GM18511 (cell line): ENCODE data around the gene TMEM170A.

Experiments
- ATAC-seq: cut with Tn5 transposase; IDR thresholded peaks from one replicate; pipeline ENCODE4 v1.9.1; 2021; ENCODE audit warnings: mild to moderate bottlenecking, moderate library complexity; ENCODE audit not compliant: unreplicated experiment

TMEM170A gene

DNA sequence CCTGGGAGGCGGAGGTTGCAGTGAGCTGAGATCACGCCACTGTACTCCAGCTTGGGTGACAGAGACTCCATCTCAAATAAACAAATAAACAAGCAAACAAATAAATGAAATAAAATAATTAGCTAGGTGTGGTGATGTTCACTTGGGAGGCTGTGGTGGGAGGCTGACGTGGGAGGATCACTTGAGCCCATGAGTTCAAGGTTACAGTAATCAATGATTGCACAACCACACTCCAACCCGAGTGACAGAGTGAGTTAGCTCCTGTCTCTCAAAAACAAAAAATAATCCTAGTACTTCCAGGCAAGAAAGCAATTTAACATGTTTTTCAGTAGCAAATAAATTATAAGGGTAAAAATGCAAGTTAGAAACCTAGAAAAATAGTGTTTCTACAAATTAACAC is 57.5 kb downstream of the TMEM170A start:
- ATAC-seq = no peak

DNA sequence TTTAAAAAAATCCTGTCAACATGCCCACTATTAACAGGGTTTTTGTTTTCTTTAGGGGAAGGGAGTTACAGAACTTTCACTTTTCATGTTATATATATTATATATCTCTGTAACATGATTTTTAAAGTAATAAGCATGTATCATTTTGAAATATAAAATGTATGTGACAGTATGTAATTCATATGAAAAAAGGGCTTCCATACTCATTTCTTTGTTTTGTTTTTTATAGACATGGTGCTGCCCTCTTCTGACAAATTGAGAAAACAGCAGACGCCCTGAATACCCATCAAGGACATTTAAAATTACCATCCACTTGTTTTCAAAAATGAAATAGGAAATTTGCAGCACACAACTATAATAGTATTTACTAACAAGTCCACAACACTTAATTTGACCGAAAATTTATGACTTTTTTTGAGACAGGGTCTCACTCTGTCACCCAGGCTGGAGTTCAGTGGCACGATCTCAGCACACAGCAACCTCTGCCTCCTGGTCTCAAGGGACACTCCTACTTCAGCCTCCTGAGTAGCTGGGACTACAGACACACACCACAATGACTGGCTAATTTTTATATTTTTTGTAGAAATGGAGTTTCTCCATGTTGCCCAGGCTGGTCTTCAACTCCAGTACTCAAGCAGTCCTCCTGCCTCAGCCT is 61.5 kb downstream of the TMEM170A start:
- ATAC-seq = no peak

DNA sequence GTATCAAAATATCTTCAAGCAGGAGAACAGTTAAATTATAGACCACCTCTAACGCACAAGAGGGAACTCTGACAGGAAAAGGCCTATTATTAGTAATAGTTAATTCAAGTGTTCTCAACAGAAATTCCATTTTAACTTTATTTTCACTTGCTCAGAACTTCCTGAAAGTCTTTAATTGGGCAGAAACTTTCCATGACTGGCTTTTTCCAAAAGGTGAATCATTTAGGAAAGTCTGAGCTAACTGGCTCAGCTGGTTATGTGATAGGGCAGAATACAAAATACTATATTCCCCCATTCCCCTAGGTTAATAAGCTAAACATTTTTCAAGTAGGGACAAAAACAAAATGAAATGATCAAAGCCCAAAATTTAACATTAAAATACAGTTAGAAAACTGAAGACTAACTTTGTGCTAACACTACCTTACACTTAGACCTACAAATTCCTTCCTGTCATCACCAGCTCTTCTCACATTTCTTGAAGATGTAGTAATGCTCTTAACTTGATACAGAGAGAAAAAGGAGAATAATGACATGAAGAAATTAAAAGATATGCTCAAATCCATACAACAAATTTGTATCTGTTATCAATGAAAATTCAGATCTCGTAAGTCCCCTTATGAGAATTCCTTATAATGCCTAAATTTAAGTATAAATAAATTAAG is 62.2 kb downstream of the TMEM170A start:
- ATAC-seq = no peak

DNA sequence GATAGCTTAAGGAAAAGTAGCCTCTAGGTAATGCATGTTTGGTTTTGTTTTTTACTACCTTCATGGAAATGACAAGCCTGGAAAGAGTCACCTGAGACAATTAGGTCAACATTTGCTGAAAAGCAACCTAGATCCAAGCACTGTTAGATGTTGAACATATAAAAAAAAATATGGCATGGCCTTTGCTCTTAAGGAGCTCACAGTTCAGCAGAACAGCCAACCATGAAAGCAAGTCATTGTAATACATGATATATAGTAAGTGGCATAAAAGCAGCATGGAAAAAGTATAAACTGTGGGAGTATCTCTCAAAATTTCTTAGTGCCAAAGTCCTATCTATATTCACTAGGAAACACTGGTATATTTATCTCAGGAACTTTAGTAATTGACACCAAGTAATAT is 62.8 kb downstream of the TMEM170A start:
- ATAC-seq = no peak

DNA sequence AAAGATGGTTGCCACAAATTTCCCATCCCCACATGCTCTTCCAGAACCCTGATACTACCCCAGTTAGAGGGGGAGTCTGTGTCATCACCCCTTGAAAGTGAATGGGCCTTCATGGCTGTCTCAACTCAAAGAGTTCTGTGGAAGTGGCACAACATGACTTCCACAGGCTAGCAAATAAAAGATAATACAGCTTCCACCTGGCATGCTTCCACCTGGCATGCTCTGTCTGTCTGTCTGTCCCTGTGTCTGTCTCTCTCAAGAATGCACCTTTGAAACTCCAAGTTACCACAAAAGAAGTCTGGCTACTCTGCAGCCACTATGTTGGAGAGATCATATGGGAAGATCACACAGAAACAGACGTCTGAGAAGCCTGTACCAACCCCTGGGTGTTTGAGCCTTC is 66.2 kb downstream of the TMEM170A start:
- no peak for ATAC-seq

DNA sequence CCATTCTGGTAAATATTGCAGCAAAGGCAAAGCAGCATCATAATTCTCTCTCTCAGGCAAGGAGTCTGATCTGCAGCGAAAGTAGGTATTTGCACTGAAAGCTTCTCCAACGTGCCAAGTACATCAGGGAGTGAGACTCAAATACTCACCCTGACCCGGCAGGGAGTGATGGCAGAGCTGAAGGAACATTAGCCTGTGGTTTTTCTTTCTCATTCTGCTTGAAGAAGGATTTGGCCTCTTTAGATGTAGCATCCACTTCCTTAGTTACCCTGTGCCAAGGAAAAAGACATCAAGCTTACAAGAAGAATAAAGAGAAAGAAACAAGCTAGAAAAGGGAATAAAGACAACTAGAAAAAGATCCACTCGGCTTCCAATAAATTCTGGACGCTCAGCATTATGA is 69.5 kb downstream of the TMEM170A start:
- ATAC-seq = no peak
